Measurements from ENCODE around the gene TRANK1.
"Not testable (repeated sequence)": the region's sequence is repeated elsewhere in the genome, so short reads cannot be mapped to it uniquely, and the experiment has no call there.

DNA sequence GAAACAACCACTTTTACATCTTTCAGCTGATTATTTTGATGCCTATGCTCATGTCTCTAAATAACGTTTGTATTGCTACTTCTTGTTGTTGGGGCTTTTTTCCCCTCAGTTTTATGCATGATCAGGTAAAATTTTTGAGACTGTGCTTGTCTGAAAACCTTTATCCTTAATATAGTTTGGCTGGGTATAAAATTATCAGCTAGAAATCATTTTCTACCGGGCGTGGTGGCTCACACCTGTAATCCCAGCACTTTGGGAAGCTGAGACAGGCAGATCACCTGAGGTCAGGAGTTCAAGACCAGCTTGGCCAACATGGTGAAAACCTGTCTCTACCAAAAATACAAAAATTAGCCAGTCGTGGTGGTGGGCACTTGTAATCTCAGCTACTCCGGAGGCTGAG, 3.0 kb upstream of the TRANK1 start:
- not testable (repeated sequence) for TF ChIP-seq EZH2 (IDR thresholded peaks at IDR 0.05; ENCODE audit: insufficient read depth, poor library complexity, severe bottlenecking); EZH2phosphoT487 (IDR thresholded peaks at IDR 0.05; ENCODE audit: insufficient read depth, low read depth)
